HepG2 (cell line): ENCODE measurements around the gene ZDHHC18.

ENCODE experiments used
- EP300 ChIP-seq, 3 experiments: sonication (generic) in 1 of 3; formaldehyde crosslinking in 1 of 3; IDR thresholded peaks; 2 replicates each; pipeline versions ENCODE4 v1.5.1 to v1.6.1; 2011 to 2020; ENCODE audit warnings: low read depth in 2 of 3, low read length in 2 of 3, borderline replicate concordance in 1 of 3, improper control_type of control experiment in 1 of 3, mild to moderate bottlenecking in 1 of 3, missing genetic modification reagents in 1 of 3, moderate library complexity in 1 of 3
- FOXA3 ChIP-seq: IDR thresholded peaks from 2 replicates; pipeline ENCODE4 v1.6.1; 2016; ENCODE audit warnings: missing genetic modification reagents, missing compliant biosample characterization
- MAZ ChIP-seq, 2 experiments: sonication (generic) in 1 of 2; formaldehyde crosslinking in 1 of 2; IDR thresholded peaks; 2 replicates each; pipeline versions ENCODE4 v1.5.0 to v1.6.1; 2012 to 2020; ENCODE audit warnings: low read depth in 2 of 2, mild to moderate bottlenecking in 2 of 2, borderline replicate concordance in 1 of 2, improper control_type of control experiment in 1 of 2, low read length in 1 of 2, missing genetic modification reagents in 1 of 2, moderate library complexity in 1 of 2
- POLR2AphosphoS5 ChIP-seq: IDR thresholded peaks from 2 replicates; pipeline ENCODE4 v1.6.1; 2012; ENCODE audit warnings: low read depth, low read length
- SRF ChIP-seq: IDR thresholded peaks from 2 replicates; pipeline ENCODE4 v1.6.1; 2011; ENCODE audit warnings: mild to moderate bottlenecking, low read depth, low read length, moderate library complexity
- ZC3H13 ChIP-seq: sonication (generic); formaldehyde crosslinking; IDR thresholded peaks from 2 replicates; pipeline ENCODE4 v1.8.1; 2023; ENCODE audit warnings: mild to moderate bottlenecking, missing genetic modification reagents, moderate library complexity
- ZNF12 ChIP-seq: sonication (generic); formaldehyde crosslinking; IDR thresholded peaks from 2 replicates; pipeline ENCODE4 v1.5.0; 2020; ENCODE audit warnings: missing genetic modification reagents
- ZNF124 ChIP-seq: sonication (generic); formaldehyde crosslinking; IDR thresholded peaks from 2 replicates; pipeline ENCODE4 v1.4.0; 2020; ENCODE audit warnings: missing genetic modification reagents
- ZNF724P ChIP-seq: sonication (generic); formaldehyde crosslinking; IDR thresholded peaks from 2 replicates; pipeline ENCODE4 v1.8.0; 2022; ENCODE audit warnings: missing genetic modification reagents, borderline replicate concordance
- TF ChIP-seq, protein P1 (sequence below): sonication (generic); formaldehyde crosslinking; IDR thresholded peaks from 2 replicates; pipeline ENCODE4 v1.5.1; 2020; ENCODE audit warnings: mild to moderate bottlenecking, missing genetic modification reagents, moderate library complexity
- TF ChIP-seq, protein P2 (sequence below): sonication (generic); formaldehyde crosslinking; conservative IDR thresholded peaks from 2 replicates; pipeline ENCODE4 v1.4.0; 2020; ENCODE audit warnings: missing genetic modification reagents
- TF ChIP-seq, protein P3 (sequence below): sonication (generic); formaldehyde crosslinking; IDR thresholded peaks from 2 replicates; pipeline ENCODE4 v1.5.0; 2020; ENCODE audit warnings: mild to moderate bottlenecking, missing genetic modification reagents, moderate library complexity

DNA sequence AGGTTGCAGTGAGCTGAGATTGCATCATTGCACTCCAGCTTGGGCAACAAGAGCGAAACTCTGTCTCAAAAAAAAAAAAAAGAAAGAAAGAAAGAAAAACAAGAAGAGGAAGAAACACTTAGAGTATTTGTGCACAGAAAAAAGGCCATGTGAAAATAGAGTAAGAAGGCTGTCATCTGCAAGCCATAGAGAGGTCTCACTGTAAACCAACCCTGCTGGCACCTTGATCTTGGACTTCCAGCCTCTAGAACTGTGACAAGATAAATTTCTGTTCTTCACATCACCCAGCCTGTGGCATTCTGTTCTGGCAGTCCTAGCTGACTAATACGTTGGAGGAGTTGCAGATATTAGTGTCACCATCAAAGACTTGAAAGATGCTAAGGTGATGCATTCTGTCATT lies 12.1 kb upstream of the ZDHHC18 start:
- TF ChIP-seq ZNF724P (no peak), EP300 (IDR thresholded peaks at IDR 0.05; ENCODE audit: low read depth in 2 of 2, low read length in 2 of 2) (no peak), EP300 (CRISPR knock-in tag; IDR thresholded peaks at IDR 0.05; ENCODE audit: borderline replicate concordance) (no peak), ZNF124 (CRISPR knock-in tag) (no peak), POLR2AphosphoS5 (no peak), MAZ (IDR thresholded peaks at IDR 0.05; ENCODE audit: borderline replicate concordance, low read depth, low read length) (no peak), MAZ (CRISPR knock-in tag; IDR thresholded peaks at IDR 0.05; ENCODE audit: low read depth) (no peak), FOXA3 (CRISPR knock-in tag) (no peak), ZNF12 (no peak), ZC3H13 (no peak), SRF (no peak)
- TF ChIP-seq, protein P1, sequence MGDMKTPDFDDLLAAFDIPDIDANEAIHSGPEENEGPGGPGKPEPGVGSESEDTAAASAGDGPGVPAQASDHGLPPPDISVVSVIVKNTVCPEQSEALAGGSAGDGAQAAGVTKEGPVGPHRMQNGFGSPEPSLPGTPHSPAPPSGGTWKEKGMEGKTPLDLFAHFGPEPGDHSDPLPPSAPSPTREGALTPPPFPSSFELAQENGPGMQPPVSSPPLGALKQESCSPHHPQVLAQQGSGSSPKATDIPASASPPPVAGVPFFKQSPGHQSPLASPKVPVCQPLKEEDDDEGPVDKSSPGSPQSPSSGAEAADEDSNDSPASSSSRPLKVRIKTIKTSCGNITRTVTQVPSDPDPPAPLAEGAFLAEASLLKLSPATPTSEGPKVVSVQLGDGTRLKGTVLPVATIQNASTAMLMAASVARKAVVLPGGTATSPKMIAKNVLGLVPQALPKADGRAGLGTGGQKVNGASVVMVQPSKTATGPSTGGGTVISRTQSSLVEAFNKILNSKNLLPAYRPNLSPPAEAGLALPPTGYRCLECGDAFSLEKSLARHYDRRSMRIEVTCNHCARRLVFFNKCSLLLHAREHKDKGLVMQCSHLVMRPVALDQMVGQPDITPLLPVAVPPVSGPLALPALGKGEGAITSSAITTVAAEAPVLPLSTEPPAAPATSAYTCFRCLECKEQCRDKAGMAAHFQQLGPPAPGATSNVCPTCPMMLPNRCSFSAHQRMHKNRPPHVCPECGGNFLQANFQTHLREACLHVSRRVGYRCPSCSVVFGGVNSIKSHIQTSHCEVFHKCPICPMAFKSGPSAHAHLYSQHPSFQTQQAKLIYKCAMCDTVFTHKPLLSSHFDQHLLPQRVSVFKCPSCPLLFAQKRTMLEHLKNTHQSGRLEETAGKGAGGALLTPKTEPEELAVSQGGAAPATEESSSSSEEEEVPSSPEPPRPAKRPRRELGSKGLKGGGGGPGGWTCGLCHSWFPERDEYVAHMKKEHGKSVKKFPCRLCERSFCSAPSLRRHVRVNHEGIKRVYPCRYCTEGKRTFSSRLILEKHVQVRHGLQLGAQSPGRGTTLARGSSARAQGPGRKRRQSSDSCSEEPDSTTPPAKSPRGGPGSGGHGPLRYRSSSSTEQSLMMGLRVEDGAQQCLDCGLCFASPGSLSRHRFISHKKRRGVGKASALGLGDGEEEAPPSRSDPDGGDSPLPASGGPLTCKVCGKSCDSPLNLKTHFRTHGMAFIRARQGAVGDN (CRISPR knock-in tag) = no peak
- TF ChIP-seq, protein P2, sequence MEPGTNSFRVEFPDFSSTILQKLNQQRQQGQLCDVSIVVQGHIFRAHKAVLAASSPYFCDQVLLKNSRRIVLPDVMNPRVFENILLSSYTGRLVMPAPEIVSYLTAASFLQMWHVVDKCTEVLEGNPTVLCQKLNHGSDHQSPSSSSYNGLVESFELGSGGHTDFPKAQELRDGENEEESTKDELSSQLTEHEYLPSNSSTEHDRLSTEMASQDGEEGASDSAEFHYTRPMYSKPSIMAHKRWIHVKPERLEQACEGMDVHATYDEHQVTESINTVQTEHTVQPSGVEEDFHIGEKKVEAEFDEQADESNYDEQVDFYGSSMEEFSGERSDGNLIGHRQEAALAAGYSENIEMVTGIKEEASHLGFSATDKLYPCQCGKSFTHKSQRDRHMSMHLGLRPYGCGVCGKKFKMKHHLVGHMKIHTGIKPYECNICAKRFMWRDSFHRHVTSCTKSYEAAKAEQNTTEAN (CRISPR knock-in tag) = no peak
- TF ChIP-seq, protein P3, sequence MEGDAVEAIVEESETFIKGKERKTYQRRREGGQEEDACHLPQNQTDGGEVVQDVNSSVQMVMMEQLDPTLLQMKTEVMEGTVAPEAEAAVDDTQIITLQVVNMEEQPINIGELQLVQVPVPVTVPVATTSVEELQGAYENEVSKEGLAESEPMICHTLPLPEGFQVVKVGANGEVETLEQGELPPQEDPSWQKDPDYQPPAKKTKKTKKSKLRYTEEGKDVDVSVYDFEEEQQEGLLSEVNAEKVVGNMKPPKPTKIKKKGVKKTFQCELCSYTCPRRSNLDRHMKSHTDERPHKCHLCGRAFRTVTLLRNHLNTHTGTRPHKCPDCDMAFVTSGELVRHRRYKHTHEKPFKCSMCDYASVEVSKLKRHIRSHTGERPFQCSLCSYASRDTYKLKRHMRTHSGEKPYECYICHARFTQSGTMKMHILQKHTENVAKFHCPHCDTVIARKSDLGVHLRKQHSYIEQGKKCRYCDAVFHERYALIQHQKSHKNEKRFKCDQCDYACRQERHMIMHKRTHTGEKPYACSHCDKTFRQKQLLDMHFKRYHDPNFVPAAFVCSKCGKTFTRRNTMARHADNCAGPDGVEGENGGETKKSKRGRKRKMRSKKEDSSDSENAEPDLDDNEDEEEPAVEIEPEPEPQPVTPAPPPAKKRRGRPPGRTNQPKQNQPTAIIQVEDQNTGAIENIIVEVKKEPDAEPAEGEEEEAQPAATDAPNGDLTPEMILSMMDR (CRISPR knock-in tag) = no peak
